Measurements from ENCODE around the gene CFAP53.

Gene CFAP53

DNA sequence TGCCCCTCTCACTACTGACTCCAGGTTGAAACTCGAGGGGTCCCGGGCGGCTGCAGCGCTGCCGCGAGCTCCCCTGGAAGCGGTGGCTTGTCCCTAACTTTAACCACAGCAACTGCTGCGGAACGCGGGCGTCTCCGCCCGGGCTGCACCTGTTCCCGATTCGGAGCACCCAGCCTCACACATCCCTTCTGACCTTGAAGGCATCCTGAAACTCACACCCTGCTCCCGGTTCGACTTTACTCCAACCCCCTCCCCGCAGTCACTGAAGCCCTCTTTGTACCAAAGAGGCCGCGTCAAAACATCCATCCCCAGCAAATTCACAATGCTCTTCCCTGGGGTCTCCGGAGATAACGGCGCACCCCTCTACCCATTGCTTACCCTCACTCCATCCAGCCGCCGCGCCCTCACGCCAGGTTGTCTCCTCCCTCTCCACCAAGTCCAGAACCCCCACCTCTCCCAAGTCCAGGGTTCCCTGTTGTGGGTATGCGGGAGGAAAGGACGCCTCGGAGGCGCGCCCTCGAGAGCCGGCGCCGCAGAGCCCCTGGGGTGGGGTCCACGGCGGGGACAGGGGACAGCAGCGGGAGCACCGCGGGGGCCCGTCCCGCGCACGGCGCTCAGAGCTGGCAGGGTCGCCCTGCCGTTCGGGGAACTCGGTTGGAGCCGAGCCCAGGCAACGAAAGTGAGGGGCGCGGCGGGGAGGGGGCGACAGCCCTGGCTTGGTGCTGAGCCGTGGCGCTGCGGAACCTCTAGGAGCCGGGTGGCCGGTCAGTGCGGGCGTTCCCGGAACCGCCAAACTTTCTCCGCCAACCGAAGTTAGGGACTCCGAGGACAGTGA is 72.3 kb downstream of the CFAP53 start:
- DNase-seq (ENCODE audit: low read depth), result no peak

DNA sequence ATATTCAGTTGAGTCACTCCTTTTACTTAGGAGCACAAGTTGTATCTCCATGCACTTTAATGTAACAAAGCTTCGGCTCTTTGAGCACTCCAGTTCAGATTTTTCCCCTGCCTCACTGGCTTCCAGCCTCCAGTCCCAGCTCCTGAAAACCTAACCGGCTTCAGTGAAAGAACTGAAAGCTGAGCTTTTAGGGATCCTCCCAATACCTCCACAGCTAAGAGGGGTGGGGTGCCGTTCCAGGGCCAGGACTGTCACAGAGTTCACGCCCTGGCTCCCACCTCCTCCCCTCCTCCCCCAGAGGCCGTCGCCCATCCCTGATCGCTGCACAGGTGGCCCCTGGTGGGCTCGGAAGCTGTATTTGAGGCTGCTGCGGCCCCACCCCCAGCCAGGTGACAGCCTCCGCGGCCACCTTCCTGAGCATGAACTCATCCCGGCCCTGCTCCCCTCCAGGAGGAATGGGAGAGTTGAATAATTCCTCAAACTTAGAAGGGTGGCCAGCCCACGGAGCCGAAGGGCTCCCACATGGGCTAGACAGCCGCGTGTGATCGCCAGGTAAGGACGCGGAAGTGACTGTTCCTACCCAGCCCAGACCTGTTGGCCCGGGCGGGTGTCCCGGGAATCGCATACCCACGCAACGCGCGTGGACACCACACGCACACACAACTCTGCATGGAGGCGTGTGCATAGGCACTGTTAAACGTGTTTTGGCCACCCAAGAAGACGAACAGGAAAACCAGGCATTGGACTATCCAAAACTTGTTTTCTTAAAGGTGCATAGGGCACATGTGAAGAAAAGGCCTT is 73.1 kb downstream of the CFAP53 start:
- no peak for DNase-seq (ENCODE audit: low read depth)

DNA sequence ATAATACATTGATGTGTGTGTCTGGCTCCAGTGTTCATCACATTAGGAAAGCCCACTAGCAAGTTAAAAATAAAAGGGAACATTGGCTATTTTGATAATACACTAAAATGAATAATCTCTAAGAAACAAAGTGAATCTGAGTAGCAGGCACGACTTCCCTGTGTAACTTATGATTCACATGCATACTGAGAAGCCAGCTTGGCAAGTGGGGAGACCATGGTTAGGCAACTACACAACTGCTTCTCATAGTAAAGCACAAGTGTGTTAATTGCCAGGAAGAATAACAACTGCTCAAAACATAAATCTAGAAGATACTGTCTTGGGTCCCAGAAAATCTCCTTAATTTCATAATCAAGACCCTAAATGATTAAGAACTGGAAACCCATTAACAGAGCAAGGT is 75.4 kb downstream of the CFAP53 start:
- no peak for DNase-seq (ENCODE audit: low read depth)

DNA sequence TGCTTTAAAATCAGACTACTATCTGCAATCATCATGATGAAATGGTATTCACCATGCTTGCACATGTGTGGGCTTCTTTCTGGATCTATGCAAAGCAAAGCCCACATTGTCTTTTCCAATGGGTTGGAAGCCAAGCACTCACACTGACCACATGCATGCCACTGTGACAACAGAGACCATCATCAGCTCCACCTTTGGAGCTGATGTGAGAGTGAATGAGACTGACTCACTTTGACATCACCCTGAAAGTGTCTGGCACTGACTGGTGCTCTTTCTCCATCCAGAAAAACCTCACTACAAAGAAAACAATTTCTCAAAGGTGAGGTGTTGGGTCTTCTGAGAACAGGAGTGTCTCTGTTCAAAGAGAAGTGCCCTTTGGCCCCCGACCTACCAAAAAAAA is 76.1 kb downstream of the CFAP53 start:
- DNase-seq (ENCODE audit: low read depth), result no peak

DNA sequence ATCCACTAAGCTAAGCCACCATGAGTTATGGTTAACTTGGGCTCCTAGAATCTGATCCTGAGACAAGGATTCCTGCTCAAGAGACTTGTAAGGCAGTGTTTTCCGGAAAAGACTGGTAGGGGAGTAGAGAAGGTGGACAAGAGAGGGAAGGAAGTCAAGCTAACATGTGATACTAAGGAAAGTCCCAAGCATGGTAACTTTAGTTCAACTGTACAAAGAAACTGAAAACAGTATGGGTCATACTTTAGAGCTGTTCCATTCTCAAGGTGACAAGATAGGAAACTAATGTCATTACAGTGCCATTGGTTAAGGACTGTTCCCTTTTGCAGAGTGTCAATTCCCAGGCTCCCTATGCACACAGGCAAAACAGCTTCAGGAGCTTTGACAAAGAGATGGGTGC is 77.1 kb downstream of the CFAP53 start:
- DNase-seq (ENCODE audit: low read depth), result no peak

DNA sequence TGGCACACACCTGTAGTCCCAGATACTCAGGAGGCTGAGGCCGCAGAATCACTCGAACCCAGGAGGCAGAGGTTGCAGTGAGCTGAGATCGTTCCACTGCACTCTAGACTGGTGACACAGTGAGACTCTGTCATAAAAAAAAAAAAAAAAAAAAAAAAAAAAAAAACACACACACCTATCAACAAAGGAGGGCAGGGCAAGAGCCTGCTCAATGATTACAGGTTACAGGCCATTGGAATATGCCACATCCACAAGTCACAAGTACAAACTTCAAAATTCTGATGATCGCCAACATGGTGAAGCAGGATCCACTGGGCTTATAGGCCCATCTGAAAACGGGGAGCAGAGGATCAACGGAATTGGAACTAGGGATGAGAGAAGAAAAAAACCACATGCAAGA is 77.6 kb downstream of the CFAP53 start:
- DNase-seq (ENCODE audit: low read depth), result no peak

DNA sequence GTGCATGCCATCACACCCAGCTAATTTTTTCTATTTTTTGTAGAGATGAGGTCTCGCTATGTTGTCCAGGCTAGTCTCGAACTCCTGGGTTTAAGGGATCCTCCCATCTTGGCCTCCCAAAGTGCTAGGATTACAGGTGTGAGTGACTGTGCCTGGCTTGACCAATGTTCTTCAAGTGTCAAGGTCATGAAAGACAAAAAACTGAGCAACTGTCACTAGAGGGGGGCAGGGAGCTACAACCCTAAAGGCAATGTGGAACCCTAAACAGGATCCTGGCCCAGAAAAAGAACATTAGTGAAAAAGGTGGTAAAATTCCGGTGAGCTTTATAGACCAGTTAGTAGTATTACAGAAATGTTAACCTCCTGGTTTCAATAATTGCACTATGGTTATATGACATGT is 78.6 kb downstream of the CFAP53 start:
- DNase-seq (ENCODE audit: low read depth), result no peak

DNA sequence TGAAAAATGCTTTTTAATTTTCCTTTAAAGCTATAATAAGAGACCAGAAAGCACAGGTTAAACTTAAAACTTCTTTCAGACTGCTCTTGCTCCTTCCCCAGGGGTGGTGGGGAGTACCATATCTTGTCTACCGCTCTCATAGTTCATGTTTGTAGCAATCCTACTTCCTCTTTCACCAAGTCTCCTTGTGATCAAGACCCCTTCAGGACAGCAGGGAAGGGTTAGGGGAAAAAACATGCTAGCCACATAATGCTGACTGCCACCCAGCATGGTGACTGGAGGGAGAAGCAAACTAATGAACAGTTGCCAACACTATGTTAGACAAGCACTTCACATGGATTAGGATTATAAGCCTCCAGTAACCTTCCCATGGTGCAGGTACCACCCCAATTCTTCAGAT is 79.9 kb downstream of the CFAP53 start:
- DNase-seq (ENCODE audit: low read depth), result no peak

DNA sequence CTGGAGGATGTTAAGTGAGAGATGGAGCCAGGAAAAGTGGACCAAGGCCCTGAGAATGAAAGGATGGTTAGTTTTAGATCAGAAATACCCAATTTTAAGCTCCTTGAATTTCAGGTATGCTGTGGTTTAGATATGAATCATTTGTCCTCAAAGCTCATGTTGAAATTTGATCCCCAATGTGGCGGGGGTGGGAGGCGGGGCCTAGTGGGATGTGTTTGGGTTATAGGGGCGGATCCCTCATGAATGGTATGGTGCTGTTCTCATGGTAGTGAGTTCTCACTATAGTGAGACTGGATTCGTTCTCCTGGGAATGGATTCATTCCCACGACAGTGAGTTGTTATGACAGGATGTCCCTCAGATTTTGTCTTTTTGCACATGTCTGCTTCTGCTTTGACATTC is 82.7 kb downstream of the CFAP53 start:
- DNase-seq (ENCODE audit: low read depth), result no peak

DNA sequence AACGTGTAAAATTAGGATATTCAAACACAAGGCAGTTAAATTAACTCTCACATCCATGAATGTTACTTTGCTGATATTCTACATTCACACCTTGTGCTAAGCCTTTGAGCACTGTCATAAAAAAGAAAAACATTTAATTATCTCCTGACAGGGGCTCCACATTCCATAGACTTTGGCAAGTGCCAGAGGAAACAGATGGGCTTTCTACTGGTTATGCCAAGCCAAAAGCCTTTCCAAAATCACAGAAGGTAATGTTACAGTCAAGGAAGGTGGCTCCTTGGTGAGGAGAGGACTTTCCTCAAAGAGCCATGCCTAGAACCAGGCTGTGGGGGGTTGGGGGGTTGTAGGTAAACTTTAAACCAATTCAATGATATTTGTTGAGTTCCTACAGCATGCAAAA is 83.8 kb downstream of the CFAP53 start:
- DNase-seq (ENCODE audit: low read depth), result no peak

DNA sequence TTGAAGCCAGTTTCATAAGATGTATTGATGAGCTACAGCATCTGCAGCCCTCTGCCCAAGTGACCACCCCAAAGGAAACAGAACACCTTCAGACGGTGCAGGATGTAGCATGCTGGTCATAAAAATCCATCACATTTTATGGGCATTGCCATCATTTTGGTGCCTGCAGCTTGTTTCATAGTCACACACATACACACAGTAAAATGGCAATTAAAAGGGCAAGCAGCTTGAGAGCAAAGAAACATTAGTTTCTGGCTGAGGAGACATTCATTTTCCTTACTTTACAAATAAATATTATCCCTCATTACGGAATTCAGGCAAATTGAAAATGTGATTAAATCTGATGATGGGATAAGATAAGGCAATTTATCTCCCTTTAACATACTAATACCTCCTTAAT is 84.7 kb downstream of the CFAP53 start:
- DNase-seq (ENCODE audit: low read depth), result no peak

DNA sequence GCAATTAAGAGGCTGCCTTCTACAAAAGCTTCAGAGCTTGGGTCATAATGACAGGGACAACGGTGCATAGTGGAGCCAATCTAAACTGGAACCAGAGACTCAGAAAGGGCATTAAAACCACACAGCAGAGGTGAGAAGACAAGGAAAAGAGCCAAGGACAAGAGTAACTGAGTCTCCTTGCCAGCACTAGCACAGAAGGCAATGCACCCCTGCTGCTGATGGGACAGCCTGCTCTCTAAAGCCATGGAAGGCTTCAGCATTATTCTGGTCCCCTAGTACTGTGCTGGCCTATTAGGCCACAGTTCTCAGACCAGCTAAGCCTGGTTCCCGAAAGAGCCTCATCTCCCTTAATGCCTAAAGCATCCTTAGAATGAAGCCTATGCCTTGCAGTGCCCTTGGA is 86.8 kb downstream of the CFAP53 start:
- DNase-seq (ENCODE audit: low read depth), result no peak

DNA sequence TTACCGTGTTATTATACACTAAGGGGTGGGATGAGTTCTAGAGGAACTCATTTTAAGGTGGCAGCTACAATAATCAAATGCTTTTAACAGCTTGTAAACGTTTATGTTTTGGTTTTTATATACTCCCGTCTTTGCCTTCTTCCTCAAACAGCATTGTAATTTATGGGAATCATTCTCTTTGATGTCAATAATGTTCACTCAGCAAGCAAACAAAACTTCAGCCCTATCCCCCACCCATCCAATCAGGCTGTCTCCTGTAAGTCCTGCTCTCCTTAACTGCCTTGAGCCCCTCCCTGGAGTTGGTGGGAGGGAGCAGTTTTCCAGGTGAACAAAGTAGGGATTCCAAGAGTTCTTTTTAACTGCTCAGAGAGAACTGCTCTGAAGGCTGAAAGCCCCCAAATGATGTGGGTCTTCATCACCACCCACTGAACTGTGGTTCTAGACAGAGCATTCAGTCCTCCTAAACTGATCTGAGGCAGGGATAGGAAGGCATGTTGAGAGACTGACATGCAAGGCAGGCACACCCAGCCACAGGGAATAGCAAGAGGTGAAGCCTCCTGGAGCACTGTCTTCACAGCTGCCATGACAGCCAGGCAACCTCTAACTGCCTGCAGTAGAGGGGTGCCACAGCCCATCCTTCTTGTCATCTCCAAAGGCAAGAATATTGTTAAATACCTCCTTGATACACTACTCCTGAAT is 88.9 kb downstream of the CFAP53 start:
- no peak for DNase-seq (ENCODE audit: low read depth)

Data from stimulated activated CD8-positive, alpha-beta memory T cell treated with anti-CD3 and anti-CD28 coated beads, Interleukin-15, amount 100 ng/mL, for 1 hour (primary cell).